ENCODE data around the gene BNIP1.

The BNIP1 gene

GRCh38 chr5:173178369-173178910 is 34.1 kb downstream of the BNIP1 start:
- no peak for DNase-seq (ENCODE audit: low read depth in 1 of 2, low spot score in 1 of 2)
- no peak for TF ChIP-seq JUND (IDR thresholded peaks at IDR 0.05; ENCODE audit: low read depth)
- in situ Hi-C loops (cut with HindIII; ENCODE audit: low pct_unique_long_range_greater_than_20kb, low sequenced_read_pairs): no loop called here

GRCh38 chr5:173180331-173180730 is 36.0 kb downstream of the BNIP1 start:
- no peak for DNase-seq (ENCODE audit: low read depth in 1 of 2, low spot score in 1 of 2)
- in situ Hi-C loops (cut with HindIII; ENCODE audit: low pct_unique_long_range_greater_than_20kb, low sequenced_read_pairs): no loop called here

GRCh38 chr5:173187054-173187743 is 42.9 kb downstream of the BNIP1 start:
- no peak for TF ChIP-seq JUND (IDR thresholded peaks at IDR 0.05; ENCODE audit: low read depth)
- DNase-seq (ENCODE audit: low read depth in 1 of 2, low spot score in 1 of 2): peak in 1 of 2 experiments; percentile 52
- in situ Hi-C loops (cut with HindIII; ENCODE audit: low pct_unique_long_range_greater_than_20kb, low sequenced_read_pairs): no loop called here

More at GRCh38 chr5:173180331-173180730, 36.0 kb downstream of the BNIP1 start:
- no peak for TF ChIP-seq JUND (IDR thresholded peaks at IDR 0.05; ENCODE audit: low read depth)

- TF ChIP-seq JUND (IDR thresholded peaks at IDR 0.05; ENCODE audit: low read depth): no peak
- in situ Hi-C loops (cut with HindIII; ENCODE audit: low pct_unique_long_range_greater_than_20kb, low sequenced_read_pairs): no loop called here
- DNase-seq (ENCODE audit: low read depth in 1 of 2, low spot score in 1 of 2): no peak
Observed at GRCh38 chr5:173188280-173188679, 43.9 kb downstream of the BNIP1 start.

- DNase-seq (ENCODE audit: low read depth in 1 of 2, low spot score in 1 of 2): no peak
- in situ Hi-C loops (cut with HindIII; ENCODE audit: low pct_unique_long_range_greater_than_20kb, low sequenced_read_pairs): no loop called here
- TF ChIP-seq JUND (IDR thresholded peaks at IDR 0.05; ENCODE audit: low read depth): no peak
Observed at GRCh38 chr5:173191015-173191414, 46.7 kb downstream of the BNIP1 start.

- DNase-seq (ENCODE audit: low read depth in 1 of 2, low spot score in 1 of 2): no peak
- in situ Hi-C loops (cut with HindIII; ENCODE audit: low pct_unique_long_range_greater_than_20kb, low sequenced_read_pairs): no loop called here
- TF ChIP-seq JUND (IDR thresholded peaks at IDR 0.05; ENCODE audit: low read depth): no peak
Observed at GRCh38 chr5:173191561-173191960, 47.2 kb downstream of the BNIP1 start.

GRCh38 chr5:173192561-173192960 is 48.2 kb downstream of the BNIP1 start:
- in situ Hi-C loops (cut with HindIII; ENCODE audit: low pct_unique_long_range_greater_than_20kb, low sequenced_read_pairs): no loop called here
- DNase-seq (ENCODE audit: low read depth in 1 of 2, low spot score in 1 of 2): no peak
- TF ChIP-seq JUND (IDR thresholded peaks at IDR 0.05; ENCODE audit: low read depth): no peak

GRCh38 chr5:173196133-173196952 is 52.0 kb downstream of the BNIP1 start:
- no peak for DNase-seq (ENCODE audit: low read depth in 1 of 2, low spot score in 1 of 2)
- no peak for TF ChIP-seq JUND (IDR thresholded peaks at IDR 0.05; ENCODE audit: low read depth)
- in situ Hi-C loops (cut with HindIII; ENCODE audit: low pct_unique_long_range_greater_than_20kb, low sequenced_read_pairs): no loop called here

- in situ Hi-C loops (cut with HindIII; ENCODE audit: low pct_unique_long_range_greater_than_20kb, low sequenced_read_pairs): no loop called here
- TF ChIP-seq JUND (IDR thresholded peaks at IDR 0.05; ENCODE audit: low read depth): no peak
- DNase-seq (ENCODE audit: low read depth in 1 of 2, low spot score in 1 of 2): no peak
Observed at GRCh38 chr5:173197375-173197891, 53.1 kb downstream of the BNIP1 start.

GRCh38 chr5:173198049-173198448 is 53.7 kb downstream of the BNIP1 start:
- no peak for TF ChIP-seq JUND (IDR thresholded peaks at IDR 0.05; ENCODE audit: low read depth)
- in situ Hi-C loops (cut with HindIII; ENCODE audit: low pct_unique_long_range_greater_than_20kb, low sequenced_read_pairs): no loop called here
- DNase-seq (ENCODE audit: low read depth in 1 of 2, low spot score in 1 of 2): no peak

- DNase-seq (ENCODE audit: low read depth in 1 of 2, low spot score in 1 of 2): no peak
- in situ Hi-C loops (cut with HindIII; ENCODE audit: low pct_unique_long_range_greater_than_20kb, low sequenced_read_pairs): no loop called here
- TF ChIP-seq JUND (IDR thresholded peaks at IDR 0.05; ENCODE audit: low read depth): no peak
Observed at GRCh38 chr5:173200356-173200755, 56.0 kb downstream of the BNIP1 start.

- in situ Hi-C loops (cut with HindIII; ENCODE audit: low pct_unique_long_range_greater_than_20kb, low sequenced_read_pairs): no loop called here
- TF ChIP-seq JUND (IDR thresholded peaks at IDR 0.05; ENCODE audit: low read depth): no peak
- DNase-seq (ENCODE audit: low read depth in 1 of 2, low spot score in 1 of 2): no peak
Observed at GRCh38 chr5:173201636-173202265, 57.4 kb downstream of the BNIP1 start.
